ENCODE measurements around the gene LRRFIP1.

The LRRFIP1 gene

GRCh38 chr2:237739101-237739500 lies 111.7 kb downstream of the LRRFIP1 start:
- DNase-seq (ENCODE audit: low read depth): no peak
- H3K4me3 ChIP-seq (ENCODE audit: low read depth, low read length): no peak overlapping the region
- TF ChIP-seq, protein P1, sequence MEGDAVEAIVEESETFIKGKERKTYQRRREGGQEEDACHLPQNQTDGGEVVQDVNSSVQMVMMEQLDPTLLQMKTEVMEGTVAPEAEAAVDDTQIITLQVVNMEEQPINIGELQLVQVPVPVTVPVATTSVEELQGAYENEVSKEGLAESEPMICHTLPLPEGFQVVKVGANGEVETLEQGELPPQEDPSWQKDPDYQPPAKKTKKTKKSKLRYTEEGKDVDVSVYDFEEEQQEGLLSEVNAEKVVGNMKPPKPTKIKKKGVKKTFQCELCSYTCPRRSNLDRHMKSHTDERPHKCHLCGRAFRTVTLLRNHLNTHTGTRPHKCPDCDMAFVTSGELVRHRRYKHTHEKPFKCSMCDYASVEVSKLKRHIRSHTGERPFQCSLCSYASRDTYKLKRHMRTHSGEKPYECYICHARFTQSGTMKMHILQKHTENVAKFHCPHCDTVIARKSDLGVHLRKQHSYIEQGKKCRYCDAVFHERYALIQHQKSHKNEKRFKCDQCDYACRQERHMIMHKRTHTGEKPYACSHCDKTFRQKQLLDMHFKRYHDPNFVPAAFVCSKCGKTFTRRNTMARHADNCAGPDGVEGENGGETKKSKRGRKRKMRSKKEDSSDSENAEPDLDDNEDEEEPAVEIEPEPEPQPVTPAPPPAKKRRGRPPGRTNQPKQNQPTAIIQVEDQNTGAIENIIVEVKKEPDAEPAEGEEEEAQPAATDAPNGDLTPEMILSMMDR (IDR thresholded peaks at IDR 0.05; ENCODE audit: insufficient read depth, low read depth, low read length, missing control alignments): no peak

DNA sequence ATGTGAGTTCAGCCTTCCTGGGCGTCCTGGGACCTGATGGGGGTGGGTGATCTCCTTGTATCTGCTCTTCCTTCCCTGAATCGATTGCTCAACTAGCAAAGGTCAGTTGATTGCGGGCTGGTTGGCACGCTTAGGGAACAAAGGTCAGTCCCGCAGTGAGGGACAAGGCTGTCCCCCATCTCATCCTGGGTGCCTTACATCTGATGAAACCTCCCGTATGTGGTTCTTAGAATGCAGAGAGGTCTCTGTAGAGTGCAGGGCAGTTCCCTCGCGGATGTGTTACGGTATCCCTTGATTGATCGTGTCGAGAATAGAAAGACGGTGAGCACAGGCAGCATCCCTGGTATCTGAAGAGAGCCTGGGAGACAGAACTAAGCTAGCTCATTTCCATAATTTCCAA lies 114.8 kb downstream of the LRRFIP1 start:
- no peak for DNase-seq (ENCODE audit: low read depth)
- TF ChIP-seq, protein P1 (IDR thresholded peaks at IDR 0.05; ENCODE audit: insufficient read depth, low read depth, low read length, missing control alignments): no peak
- H3K4me3 ChIP-seq (ENCODE audit: low read depth, low read length): no peak overlapping the region

GRCh38 chr2:237742614-237743013 lies 115.2 kb downstream of the LRRFIP1 start:
- TF ChIP-seq, protein P1 (IDR thresholded peaks at IDR 0.05; ENCODE audit: insufficient read depth, low read depth, low read length, missing control alignments): no peak
- DNase-seq (ENCODE audit: low read depth): no peak
- no peak overlapping the region for H3K4me3 ChIP-seq (ENCODE audit: low read depth, low read length)

DNA sequence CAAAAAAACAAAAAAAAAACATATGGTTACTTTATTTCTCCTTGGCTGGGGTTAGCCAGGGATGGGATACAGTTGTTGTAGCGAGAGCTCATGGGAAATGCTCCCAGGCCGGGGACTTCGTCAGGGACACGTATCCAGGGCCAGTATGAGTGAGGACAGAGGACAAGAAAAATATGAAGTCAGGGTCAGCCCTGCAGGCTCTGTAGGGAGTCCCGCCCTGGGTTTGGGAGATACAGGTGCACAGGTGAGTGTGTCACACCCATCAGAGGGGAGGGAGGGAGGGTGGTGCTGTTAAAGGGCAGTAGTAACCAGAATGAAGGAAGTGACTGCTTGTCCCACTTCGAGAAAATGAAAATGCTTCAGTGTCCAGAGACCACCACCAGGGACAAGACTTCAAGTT lies 115.6 kb downstream of the LRRFIP1 start:
- TF ChIP-seq, protein P1 (IDR thresholded peaks at IDR 0.05; ENCODE audit: insufficient read depth, low read depth, low read length, missing control alignments): no peak
- no peak overlapping the region for H3K4me3 ChIP-seq (ENCODE audit: low read depth, low read length)
- no peak for DNase-seq (ENCODE audit: low read depth)

- DNase-seq (ENCODE audit: low read depth): no peak
- H3K4me3 ChIP-seq (ENCODE audit: low read depth, low read length): no peak overlapping the region
- TF ChIP-seq, protein P1 (IDR thresholded peaks at IDR 0.05; ENCODE audit: insufficient read depth, low read depth, low read length, missing control alignments): no peak
Observed at GRCh38 chr2:237743561-237744269, 116.3 kb downstream of the LRRFIP1 start.

GRCh38 chr2:237744270-237744612 lies 116.9 kb downstream of the LRRFIP1 start:
- no peak for DNase-seq (ENCODE audit: low read depth)
- no peak overlapping the region for H3K4me3 ChIP-seq (ENCODE audit: low read depth, low read length)
- TF ChIP-seq, protein P1 (IDR thresholded peaks at IDR 0.05; ENCODE audit: insufficient read depth, low read depth, low read length, missing control alignments): no peak
